Measurements from ENCODE around the gene DMAP1. TPM values are rescaled to one million over a fixed set of nuclear protein-coding genes. Genes with fewer than 3 reads are reported as not detected.
A peak's percentile ranks its signal among the peaks of the same experiment; 100 is the strongest.

The DMAP1 gene
- total RNA-seq, 2 experiments from 2014 or later, result 35.4 to 55.9 TPM

- no peak overlapping the region for H3K27ac ChIP-seq (ENCODE audit: low read depth, low read length, poor library complexity, severe bottlenecking)
- intact Hi-C loops (cut with micrococcal nuclease; ENCODE audit: unreplicated experiment), result loop anchor here (1.0 to 5.0 kb wide), 3 partner anchors 100 to 435 kb away; no protein-coding TSS in a partner anchor
- BruUV-seq (replicated peaks), result no TSS peak
- H3K9me2 ChIP-seq (ENCODE audit: insufficient read depth, low read length), result no peaks in the 10 kb centered on the region
- H3K36me3 ChIP-seq (ENCODE audit: insufficient read depth, low read length), result peaks cover 66% of the 10 kb centered on the region
- no peaks in the 10 kb centered on the region for H4K20me1 ChIP-seq (ENCODE audit: insufficient read depth, low read length)
- no peaks in the 10 kb centered on the region for H3K9me3 ChIP-seq (ENCODE audit: low read length)
- no peak overlapping the region for H3K4me3 ChIP-seq (ENCODE audit: low read depth, low read length, poor library complexity, severe bottlenecking)
- ChIA-PET POLR2A (no interaction called here), CTCF (ENCODE audit: unreplicated experiment) (interaction anchor here (0.8 kb wide), 1 partner anchor 8 kb away, joined by 5 read pairs; no protein-coding TSS in a partner anchor)
- H3K79me2 ChIP-seq (ENCODE audit: insufficient read depth, low read depth, low read length), result peaks cover 9% of the 10 kb centered on the region; the same call in 1 of the 2 replicates
- H2AFZ ChIP-seq (ENCODE audit: low read length), result no peak overlapping the region
- H3K4me1 ChIP-seq (ENCODE audit: insufficient read depth, low read length, poor library complexity, severe bottlenecking), result peaks cover 30% of the 10 kb centered on the region
- H3K4me2 ChIP-seq (ENCODE audit: low read length), result no peak overlapping the region
- DNase-seq (ENCODE audit: low spot score), result peak; percentile 74
- TF ChIP-seq CTCF (conservative IDR thresholded peaks at IDR 0.05; ENCODE audit: low read length) (peak; percentile 91), EZH2phosphoT487 (IDR thresholded peaks at IDR 0.05; ENCODE audit: borderline replicate concordance, low read depth, low read length) (no peak)
Observed at GRCh38 chr1:44217809-44218410, 4.6 kb downstream of the DMAP1 start.

- no TSS peak for BruUV-seq (replicated peaks)
- intact Hi-C loops (cut with micrococcal nuclease; ENCODE audit: unreplicated experiment), result loop anchor here (5.0 kb wide), 1 partner anchor 379 kb away; no protein-coding TSS in a partner anchor
- Histone ChIP-seq H2AFZ (ENCODE audit: low read length) (no peak overlapping the region), H4K20me1 (ENCODE audit: insufficient read depth, low read length) (no peaks in the 10 kb centered on the region), H3K4me2 (ENCODE audit: low read length) (no peak overlapping the region), H3K27ac (ENCODE audit: low read depth, low read length, poor library complexity, severe bottlenecking) (no peak overlapping the region), H3K4me3 (ENCODE audit: low read depth, low read length, poor library complexity, severe bottlenecking) (no peak overlapping the region), H3K4me1 (ENCODE audit: insufficient read depth, low read length, poor library complexity, severe bottlenecking) (peaks cover 28% of the 10 kb centered on the region), H3K9me3 (ENCODE audit: low read length) (no peaks in the 10 kb centered on the region), H3K79me2 (ENCODE audit: insufficient read depth, low read depth, low read length) (peaks cover 6% of the 10 kb centered on the region; the same call in 1 of the 2 replicates), H3K9me2 (ENCODE audit: insufficient read depth, low read length) (no peaks in the 10 kb centered on the region), H3K36me3 (ENCODE audit: insufficient read depth, low read length) (peaks cover 66% of the 10 kb centered on the region)
- ChIA-PET CTCF (ENCODE audit: unreplicated experiment) (no interaction called here), POLR2A (interaction anchor here (1.3 kb wide), 1 partner anchor 14 kb away, joined by 4 read pairs; no protein-coding TSS in a partner anchor)
- no peak for DNase-seq (ENCODE audit: low spot score)
- TF ChIP-seq CTCF (conservative IDR thresholded peaks at IDR 0.05; ENCODE audit: low read length) (no peak), EZH2phosphoT487 (IDR thresholded peaks at IDR 0.05; ENCODE audit: borderline replicate concordance, low read depth, low read length) (no peak)
Observed at GRCh38 chr1:44218503-44219300, 5.4 kb downstream of the DMAP1 start.
